ENCODE measurements around the gene AARSD1.
A peak's percentile ranks its signal among the peaks of the same experiment; 100 is the strongest.
"Not testable (repeated sequence)": the region's sequence is repeated elsewhere in the genome, so short reads cannot be mapped to it uniquely, and the experiment has no call there.

Gene AARSD1

GRCh38 chr17:42920106-42920900 is 44.0 kb downstream of the AARSD1 start:
- no peak for ATAC-seq (replicated peaks)
- H3K27me3 Mint-ChIP-seq = peaks cover 0 to 3% of the 10 kb centered on the region in 2 donors
- no peaks in the 10 kb centered on the region for H3K9me3 Mint-ChIP-seq
- no peak for DNase-seq
- no peak overlapping the region for H3K4me3 Mint-ChIP-seq
- no peak overlapping the region for H3K27ac Mint-ChIP-seq
- H3K4me1 Mint-ChIP-seq = no peaks in the 10 kb centered on the region
- no peaks in the 10 kb centered on the region for H3K36me3 Mint-ChIP-seq

DNA sequence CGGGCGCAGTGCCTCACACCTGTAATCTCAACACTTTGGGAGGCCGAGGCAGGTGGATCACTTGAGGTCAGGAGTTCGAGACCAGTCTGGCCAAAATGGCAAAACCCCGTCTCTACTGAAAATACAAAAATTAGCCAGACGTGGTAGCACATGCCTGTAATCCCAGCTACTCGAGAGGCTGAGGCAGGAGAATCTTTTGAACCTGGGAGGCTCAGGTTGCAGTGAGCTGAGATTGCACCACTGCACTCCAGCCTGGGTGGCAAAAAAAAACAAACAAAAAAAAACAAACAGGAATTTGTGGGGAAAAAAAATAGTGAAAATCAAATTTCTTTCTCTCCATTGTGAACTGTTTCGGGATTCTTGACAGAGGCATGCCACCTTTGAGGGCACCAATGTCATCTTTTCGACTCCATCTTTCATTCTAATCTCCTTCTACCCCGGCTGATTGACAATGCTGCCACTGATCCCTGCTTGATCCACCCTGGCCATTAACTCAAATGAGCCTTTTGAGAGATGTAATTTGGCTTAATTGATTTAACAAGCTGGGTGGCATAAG is 44.7 kb downstream of the AARSD1 start:
- not testable (repeated sequence) for H3K4me1 Mint-ChIP-seq; H3K4me3 Mint-ChIP-seq; H3K9me3 Mint-ChIP-seq; DNase-seq; H3K27ac Mint-ChIP-seq; H3K27me3 Mint-ChIP-seq; H3K36me3 Mint-ChIP-seq; ATAC-seq (replicated peaks)

DNA sequence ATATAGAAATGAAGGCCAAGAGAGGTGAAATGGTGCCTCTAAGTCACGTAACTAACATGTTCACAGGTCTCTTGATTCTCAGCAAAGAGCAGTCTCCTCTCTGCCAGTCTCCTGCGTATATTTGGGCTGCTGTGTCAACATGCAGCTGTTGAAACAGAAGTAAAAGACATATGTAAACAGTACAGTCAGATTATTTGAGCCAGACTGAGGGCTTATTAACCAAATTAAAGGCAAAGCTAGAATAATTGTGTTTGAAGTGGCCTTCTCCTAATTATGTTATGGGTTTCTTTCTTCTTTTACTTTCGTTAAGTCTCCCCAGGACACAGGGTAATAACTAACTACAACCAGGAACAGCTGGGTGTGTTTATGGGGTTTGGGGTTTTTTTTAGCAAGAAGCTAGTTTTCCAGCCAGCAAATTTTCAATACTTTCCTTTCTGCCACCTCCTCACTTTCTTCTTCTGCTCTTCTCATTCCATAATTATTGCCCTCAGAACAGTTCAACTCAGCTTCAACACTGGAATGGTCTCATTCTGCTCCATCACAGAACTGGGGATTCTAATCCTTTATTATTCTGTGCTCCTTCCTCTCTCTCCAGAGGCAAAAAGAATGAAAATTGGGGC is 45.2 kb downstream of the AARSD1 start:
- Mint-ChIP-seq H3K36me3 (no peaks in the 10 kb centered on the region), H3K27ac (no peak overlapping the region)

GRCh38 chr17:42917236-42917603 is 47.0 kb downstream of the AARSD1 start:
- no peak overlapping the region for H3K4me3 Mint-ChIP-seq
- no peaks in the 10 kb centered on the region for H3K9me3 Mint-ChIP-seq
- no peaks in the 10 kb centered on the region for H3K36me3 Mint-ChIP-seq
- H3K27me3 Mint-ChIP-seq = no peaks in the 10 kb centered on the region
- ATAC-seq (replicated peaks) (no peak), DNase-seq (no peak)
- no peaks in the 10 kb centered on the region for H3K4me1 Mint-ChIP-seq
- no peak overlapping the region for H3K27ac Mint-ChIP-seq

More for the DNA sequence above, 45.2 kb downstream of the AARSD1 start:
- H3K27me3 Mint-ChIP-seq = no peaks in the 10 kb centered on the region
- H3K4me1 Mint-ChIP-seq = no peaks in the 10 kb centered on the region
- ATAC-seq (replicated peaks) (no peak), DNase-seq (no peak)
- no peak overlapping the region for H3K4me3 Mint-ChIP-seq
- H3K9me3 Mint-ChIP-seq = no peaks in the 10 kb centered on the region

DNA sequence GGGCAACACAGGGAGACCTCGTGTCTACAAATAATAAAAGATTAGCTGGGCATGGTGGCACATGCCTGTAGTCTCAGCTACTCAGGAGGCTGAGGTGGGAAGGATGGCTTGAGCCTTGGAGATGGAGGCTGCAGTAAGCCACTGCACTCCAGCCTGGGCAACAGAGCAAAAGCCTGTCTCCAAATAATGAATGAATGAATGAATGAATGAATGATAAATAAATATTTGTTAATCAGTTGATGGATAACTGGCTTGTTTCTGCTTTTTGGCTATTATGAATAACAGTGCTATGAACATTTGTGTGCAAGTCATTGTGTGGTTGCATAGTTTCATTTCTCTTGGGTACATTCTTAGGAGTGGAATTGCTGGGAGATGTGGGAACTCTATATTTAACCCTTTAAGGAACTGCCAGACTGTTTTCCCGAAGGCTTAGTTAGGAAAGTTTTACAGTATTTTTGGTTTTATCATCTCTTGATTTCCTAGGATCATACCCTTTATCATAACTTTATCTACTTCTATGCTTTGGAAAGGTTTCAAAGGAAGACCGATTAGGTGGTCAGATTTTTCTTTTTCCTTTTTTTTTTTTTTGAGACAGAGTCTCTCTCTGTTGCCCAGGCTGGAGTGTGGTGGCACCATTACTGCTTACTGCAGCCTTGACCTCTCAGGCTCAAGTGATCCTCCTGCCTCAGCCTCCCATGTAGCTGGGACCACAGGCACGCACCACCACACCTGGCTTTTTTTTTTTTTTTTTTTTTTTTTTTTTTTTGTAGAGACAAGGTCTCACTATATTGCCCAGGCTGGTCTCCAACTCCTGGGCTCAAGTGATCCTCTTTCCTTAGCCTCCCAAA is 47.6 kb downstream of the AARSD1 start:
- H3K27me3 Mint-ChIP-seq; DNase-seq; H3K4me1 Mint-ChIP-seq; H3K36me3 Mint-ChIP-seq; H3K27ac Mint-ChIP-seq; H3K9me3 Mint-ChIP-seq; H3K4me3 Mint-ChIP-seq; ATAC-seq (replicated peaks): not testable (repeated sequence)

DNA sequence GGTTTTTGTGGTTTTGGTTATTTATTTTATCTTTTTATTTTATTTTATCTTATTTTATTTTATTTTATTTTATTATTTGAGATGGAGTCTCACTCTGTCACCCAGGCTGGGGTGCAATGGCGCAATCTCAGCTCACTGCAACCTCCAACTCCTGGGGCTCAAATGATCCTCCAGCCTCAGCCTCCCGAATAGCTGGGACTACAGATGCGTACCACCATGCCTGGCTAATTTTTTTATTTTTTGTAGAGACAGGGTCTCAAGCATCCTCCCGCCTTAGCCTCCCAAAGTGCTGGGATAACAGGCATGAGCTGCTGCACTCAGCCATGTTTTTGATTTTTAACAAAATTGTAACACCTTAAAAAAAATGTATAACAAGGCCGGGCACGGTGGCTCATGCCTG is 49.0 kb downstream of the AARSD1 start:
- not testable (repeated sequence) for H3K4me3 Mint-ChIP-seq; H3K9me3 Mint-ChIP-seq; DNase-seq; ATAC-seq (replicated peaks); H3K27ac Mint-ChIP-seq; H3K4me1 Mint-ChIP-seq; H3K27me3 Mint-ChIP-seq; H3K36me3 Mint-ChIP-seq

DNA sequence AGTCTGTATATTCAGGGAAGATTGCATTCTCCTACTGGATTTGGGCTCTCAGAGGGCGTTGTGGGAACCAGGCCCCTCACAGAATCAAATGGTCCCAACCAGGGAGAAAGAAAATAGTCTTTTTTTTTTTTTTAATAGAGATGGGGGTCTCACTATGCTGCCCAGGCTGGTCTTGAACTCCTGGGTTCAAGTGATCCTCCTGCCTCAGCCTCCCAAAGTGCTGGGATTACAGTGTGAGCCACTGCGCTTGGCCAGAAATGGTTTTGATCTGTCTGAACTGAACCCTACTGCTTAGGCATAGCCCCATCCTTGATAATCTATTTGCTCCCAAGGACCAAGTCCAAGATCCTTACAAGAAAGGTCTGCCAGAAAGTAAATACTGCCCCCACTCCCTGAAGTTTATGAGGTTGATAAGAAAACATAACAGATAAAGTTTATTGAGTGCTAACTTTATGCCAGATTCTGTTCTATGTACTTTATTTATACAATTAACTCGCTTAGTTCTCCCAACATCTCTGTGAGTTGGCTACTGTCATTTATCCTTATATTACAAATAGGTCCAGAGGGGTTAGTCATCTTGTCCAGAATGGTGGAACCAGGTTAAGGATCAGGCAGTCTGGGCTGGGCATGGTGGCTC is 50.2 kb downstream of the AARSD1 start:
- Mint-ChIP-seq H3K27ac (no peak overlapping the region), H3K36me3 (no peaks in the 10 kb centered on the region), H3K4me1 (peaks cover 3 to 5% of the 10 kb centered on the region in 2 donors), H3K4me3 (no peak overlapping the region), H3K9me3 (no peaks in the 10 kb centered on the region), H3K27me3 (peaks cover 0 to 7% of the 10 kb centered on the region in 2 donors)
- DNase-seq (no peak), ATAC-seq (replicated peaks) (no peak)

- no peak for ATAC-seq (replicated peaks)
- Mint-ChIP-seq H3K4me1 (peaks cover 3 to 6% of the 10 kb centered on the region in 2 donors), H3K9me3 (no peaks in the 10 kb centered on the region), H3K4me3 (no peak overlapping the region), H3K36me3 (no peaks in the 10 kb centered on the region), H3K27me3 (peaks cover 0 to 7% of the 10 kb centered on the region in 2 donors), H3K27ac (no peak overlapping the region)
- DNase-seq = no peak
These were observed 50.7 kb downstream of the AARSD1 start for GRCh38 chr17:42913522-42913921.

- ATAC-seq (replicated peaks) (peak in 1 of 2 donors; percentile 42), DNase-seq (no peak)
- Mint-ChIP-seq H3K4me1 (peaks cover 6 to 8% of the 10 kb centered on the region in 2 donors), H3K36me3 (no peaks in the 10 kb centered on the region), H3K9me3 (no peaks in the 10 kb centered on the region), H3K27ac (no peak overlapping the region), H3K4me3 (no peak overlapping the region), H3K27me3 (peaks cover 0 to 7% of the 10 kb centered on the region in 2 donors)
These were observed 55.2 kb downstream of the AARSD1 start for GRCh38 chr17:42908872-42909700.

DNA sequence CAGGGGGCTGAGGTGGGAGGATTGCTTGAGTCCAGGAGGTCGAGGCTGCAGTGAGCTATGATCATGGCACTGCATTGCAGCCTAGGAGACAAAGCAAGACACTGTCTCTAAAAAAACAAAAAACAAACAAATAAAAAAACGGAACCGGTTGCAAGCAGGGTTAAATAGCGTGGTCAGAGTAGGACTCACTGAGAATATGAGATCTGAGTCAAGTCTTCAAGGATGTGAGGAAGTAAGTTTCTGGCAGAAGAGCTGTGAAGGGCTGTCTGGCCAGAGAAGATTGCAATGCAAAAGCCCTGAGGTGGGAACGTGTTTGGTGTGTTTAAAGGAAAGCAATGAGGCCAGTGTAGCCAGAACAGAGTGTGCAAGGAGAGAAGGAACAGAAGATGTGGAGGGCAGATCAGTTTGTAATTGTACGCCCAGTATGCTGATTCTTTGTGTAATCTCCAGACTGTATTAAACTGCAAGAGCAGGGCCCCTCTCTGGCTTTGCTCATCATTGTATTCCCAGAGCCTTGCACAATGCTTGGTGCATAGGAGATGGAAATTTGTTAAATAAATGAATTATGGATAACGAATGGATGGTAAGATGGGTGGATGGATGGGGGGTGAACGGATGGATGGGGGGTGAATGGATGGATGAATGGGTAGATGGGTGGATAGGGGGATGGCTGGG is 57.3 kb downstream of the AARSD1 start:
- Mint-ChIP-seq H3K4me1 (peaks cover 6 to 8% of the 10 kb centered on the region in 2 donors), H3K36me3 (no peaks in the 10 kb centered on the region), H3K9me3 (no peaks in the 10 kb centered on the region), H3K4me3 (no peak overlapping the region), H3K27ac (no peak overlapping the region), H3K27me3 (peaks cover 0 to 7% of the 10 kb centered on the region in 2 donors)
- DNase-seq (no peak), ATAC-seq (replicated peaks) (peak in 1 of 2 donors; percentile 25)

- no peak for DNase-seq
- Mint-ChIP-seq H3K9me3 (no peaks in the 10 kb centered on the region), H3K27ac (no peak overlapping the region), H3K4me3 (no peak overlapping the region), H3K27me3 (peaks cover 11 to 13% of the 10 kb centered on the region in 2 donors), H3K4me1 (peaks cover 1 to 5% of the 10 kb centered on the region in 2 donors), H3K36me3 (no peaks in the 10 kb centered on the region)
- no peak for ATAC-seq (replicated peaks)
These were observed 60.2 kb downstream of the AARSD1 start for GRCh38 chr17:42904110-42904469.

DNA sequence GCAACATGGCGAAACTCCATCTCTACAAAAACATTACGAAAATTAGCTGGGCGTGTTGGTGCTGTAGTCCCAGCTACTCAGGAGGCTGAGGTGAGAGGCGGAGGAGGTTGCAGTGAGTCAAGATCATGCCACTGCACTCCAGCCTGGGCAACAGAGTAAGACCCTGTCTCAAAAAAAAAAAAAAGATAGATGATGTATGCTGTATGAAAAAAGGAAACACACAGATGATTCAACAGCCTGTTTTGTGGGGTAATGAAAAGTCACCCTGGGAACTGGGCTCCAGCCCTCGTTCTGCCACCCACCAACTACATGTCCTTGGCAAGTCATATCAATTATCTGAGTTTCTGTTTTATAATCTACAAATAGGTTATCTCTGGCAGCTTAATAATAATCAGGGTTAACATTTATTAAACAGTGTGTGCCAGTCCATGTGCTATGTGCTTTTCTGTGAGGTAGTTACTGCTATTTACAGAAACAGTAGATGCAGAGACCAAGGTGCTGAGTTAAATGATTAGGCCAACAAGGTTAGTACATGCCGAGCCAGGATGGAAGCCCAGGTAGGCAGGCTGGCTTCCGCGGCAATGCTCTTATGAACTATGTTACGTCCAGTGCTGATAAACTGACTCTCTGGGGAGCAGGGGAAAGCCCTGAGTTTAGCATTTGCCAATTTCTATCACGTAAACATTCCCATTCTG is 62.6 kb downstream of the AARSD1 start:
- no peak for DNase-seq
- Mint-ChIP-seq H3K36me3 (no peaks in the 10 kb centered on the region), H3K27me3 (peaks cover 11 to 13% of the 10 kb centered on the region in 2 donors), H3K9me3 (no peaks in the 10 kb centered on the region), H3K4me1 (no peaks in the 10 kb centered on the region), H3K27ac (no peak overlapping the region), H3K4me3 (no peak overlapping the region)
- ATAC-seq (replicated peaks) = no peak
